KMS-11 (cell line): ENCODE measurements around the gene PGLYRP3.

Experiments used
- H2AFZ ChIP-seq: fragments of 200-600 bp; sonication (generic); 2 replicates; pipeline ENCODE4 v1.6.1; 2016; ENCODE audit warnings: antibody characterized with exemption, mixed run types, low read depth
- H3K27ac ChIP-seq: fragments of 200-600 bp; sonication (generic); 2 replicates; pipeline ENCODE4 v1.6.1; 2016; ENCODE audit warnings: mild to moderate bottlenecking, mixed run types
- H3K27me3 ChIP-seq: fragments of 200-600 bp; sonication (generic); 2 replicates; pipeline ENCODE4 v1.6.1; 2017; ENCODE audit warnings: mild to moderate bottlenecking, low read depth, mixed run types, moderate library complexity; ENCODE audit not compliant: insufficient read depth
- H3K36me3 ChIP-seq: fragments of 200-600 bp; sonication (generic); 2 replicates; pipeline ENCODE4 v1.6.1; 2017; ENCODE audit warnings: mild to moderate bottlenecking, mixed run types; ENCODE audit not compliant: insufficient read depth
- H3K4me1 ChIP-seq: fragments of 200-600 bp; sonication (generic); 2 replicates; pipeline ENCODE4 v1.6.1; 2016; ENCODE audit warnings: mild to moderate bottlenecking, low read depth, mixed run types; ENCODE audit not compliant: poor library complexity, severe bottlenecking
- H3K4me2 ChIP-seq: fragments of 200-600 bp; sonication (generic); 2 replicates; pipeline ENCODE4 v1.7.0; 2016; ENCODE audit warnings: mild to moderate bottlenecking, mixed run types
- H3K4me3 ChIP-seq: fragments of 200-600 bp; sonication (generic); IDR thresholded peaks from 2 replicates; pipeline ENCODE4 v1.6.1; 2017; ENCODE audit warnings: low read depth, low read length, mixed read lengths; ENCODE audit not compliant: insufficient read depth
- H3K79me2 ChIP-seq: fragments of 200-600 bp; sonication (generic); 2 replicates; pipeline ENCODE4 v1.6.1; 2016; ENCODE audit warnings: low read depth, mixed run types; ENCODE audit not compliant: insufficient read depth
- H3K9ac ChIP-seq: fragments of 200-600 bp; sonication (generic); 2 replicates; pipeline ENCODE4 v1.6.1; 2016; ENCODE audit warnings: mild to moderate bottlenecking, mixed run types
- H4K20me1 ChIP-seq: fragments of 200-600 bp; sonication (generic); 2 replicates; pipeline ENCODE4 v1.6.1; 2016; ENCODE audit warnings: mild to moderate bottlenecking, mixed run types; ENCODE audit not compliant: insufficient read depth
- TF ChIP-seq, protein P1 (sequence below): fragments of 200-600 bp; sonication (generic); conservative IDR thresholded peaks from 2 replicates; pipeline ENCODE4 v1.6.1; 2017; ENCODE audit warnings: low read depth, mild to moderate bottlenecking, antibody characterized with exemption, low read length, moderate library complexity, mixed read lengths

PGLYRP3 gene

DNA sequence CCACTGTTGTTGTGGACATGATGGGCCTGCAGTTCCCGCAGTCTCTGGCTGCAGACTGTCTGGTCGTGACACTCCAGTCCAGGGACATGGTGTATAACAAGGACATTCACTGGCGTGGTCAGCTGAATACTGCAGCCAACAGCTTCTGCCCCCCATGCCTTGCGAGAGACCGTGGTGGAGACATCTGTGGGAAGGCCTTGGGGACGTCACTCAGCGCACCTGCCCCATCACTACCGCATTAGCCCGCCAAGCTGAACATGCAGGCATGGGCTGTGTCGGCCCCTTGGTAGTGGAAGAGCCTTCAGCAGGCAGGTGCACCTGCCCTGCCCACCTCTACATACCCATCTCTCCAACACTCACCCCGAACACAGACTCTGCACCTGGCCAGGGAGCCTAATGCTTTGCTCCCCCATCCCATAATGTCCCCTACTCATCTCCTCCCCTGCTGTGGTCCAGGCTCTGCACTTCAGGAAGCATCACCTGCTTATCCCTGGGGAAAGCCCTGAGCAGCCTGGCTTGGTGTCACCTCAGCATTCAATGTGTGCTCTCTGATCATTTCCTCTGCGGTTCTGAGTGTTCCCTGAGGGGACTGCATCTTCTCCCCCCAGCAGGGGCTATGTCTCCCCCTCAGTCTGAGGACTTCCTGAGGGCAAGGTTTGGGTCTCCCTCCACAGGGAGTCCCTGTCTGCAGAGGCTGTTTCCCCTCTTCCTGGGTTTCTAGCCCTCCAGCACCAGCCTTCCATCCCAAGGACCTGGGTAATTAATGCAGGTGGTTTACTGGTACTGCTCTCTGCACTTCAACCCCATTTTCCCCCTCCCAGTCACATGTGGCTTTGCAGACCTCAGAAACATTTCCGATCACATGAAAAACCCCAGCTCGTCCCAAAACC, 32.7 kb upstream of the PGLYRP3 start:
- H3K4me1 ChIP-seq: peaks cover 65% of the 10 kb centered on the region
- TF ChIP-seq, protein P1, sequence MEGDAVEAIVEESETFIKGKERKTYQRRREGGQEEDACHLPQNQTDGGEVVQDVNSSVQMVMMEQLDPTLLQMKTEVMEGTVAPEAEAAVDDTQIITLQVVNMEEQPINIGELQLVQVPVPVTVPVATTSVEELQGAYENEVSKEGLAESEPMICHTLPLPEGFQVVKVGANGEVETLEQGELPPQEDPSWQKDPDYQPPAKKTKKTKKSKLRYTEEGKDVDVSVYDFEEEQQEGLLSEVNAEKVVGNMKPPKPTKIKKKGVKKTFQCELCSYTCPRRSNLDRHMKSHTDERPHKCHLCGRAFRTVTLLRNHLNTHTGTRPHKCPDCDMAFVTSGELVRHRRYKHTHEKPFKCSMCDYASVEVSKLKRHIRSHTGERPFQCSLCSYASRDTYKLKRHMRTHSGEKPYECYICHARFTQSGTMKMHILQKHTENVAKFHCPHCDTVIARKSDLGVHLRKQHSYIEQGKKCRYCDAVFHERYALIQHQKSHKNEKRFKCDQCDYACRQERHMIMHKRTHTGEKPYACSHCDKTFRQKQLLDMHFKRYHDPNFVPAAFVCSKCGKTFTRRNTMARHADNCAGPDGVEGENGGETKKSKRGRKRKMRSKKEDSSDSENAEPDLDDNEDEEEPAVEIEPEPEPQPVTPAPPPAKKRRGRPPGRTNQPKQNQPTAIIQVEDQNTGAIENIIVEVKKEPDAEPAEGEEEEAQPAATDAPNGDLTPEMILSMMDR: no peak
- H4K20me1 ChIP-seq: no peaks in the 10 kb centered on the region
- H3K36me3 ChIP-seq: no peaks in the 10 kb centered on the region
- H3K79me2 ChIP-seq: 0 out of 2 replicates have a peak, but pooled peaks cover 8% of the 10 kb centered on the region
- peak overlapping the region; percentile 72 for H3K4me2 ChIP-seq
- H2AFZ ChIP-seq: peak overlapping the region; percentile 61
- H3K27ac ChIP-seq: peak overlapping the region; percentile 89
- no peak overlapping the region for H3K4me3 ChIP-seq
- H3K9ac ChIP-seq: peak overlapping the region; percentile 65
- H3K27me3 ChIP-seq: no peaks in the 10 kb centered on the region

DNA sequence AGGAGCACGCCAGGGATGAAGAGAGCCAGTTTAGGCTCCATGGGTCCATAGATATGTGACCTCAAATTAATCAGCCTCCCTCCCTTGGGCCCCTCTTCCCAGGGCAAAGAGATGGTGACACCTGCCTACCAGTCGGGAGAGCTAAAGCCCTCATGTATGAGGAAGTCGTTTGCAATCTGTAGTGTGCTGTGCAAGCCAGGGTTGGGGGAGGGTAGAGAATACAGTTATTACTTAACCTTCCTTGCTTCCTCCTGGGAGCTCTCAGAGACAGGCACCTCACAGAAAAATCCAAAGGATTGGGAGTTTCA, 31.9 kb upstream of the PGLYRP3 start:
- Histone ChIP-seq H3K4me2 (peak overlapping the region; percentile 72), H3K9ac (peak overlapping the region; percentile 65), H4K20me1 (no peaks in the 10 kb centered on the region), H3K27me3 (no peaks in the 10 kb centered on the region), H3K4me3 (no peak overlapping the region), H3K27ac (peak overlapping the region; percentile 89), H3K4me1 (peaks cover 65% of the 10 kb centered on the region), H3K36me3 (no peaks in the 10 kb centered on the region), H2AFZ (peak overlapping the region; percentile 61), H3K79me2 (0 out of 2 replicates have a peak, but pooled peaks cover 8% of the 10 kb centered on the region)
- TF ChIP-seq, protein P1: no peak

DNA sequence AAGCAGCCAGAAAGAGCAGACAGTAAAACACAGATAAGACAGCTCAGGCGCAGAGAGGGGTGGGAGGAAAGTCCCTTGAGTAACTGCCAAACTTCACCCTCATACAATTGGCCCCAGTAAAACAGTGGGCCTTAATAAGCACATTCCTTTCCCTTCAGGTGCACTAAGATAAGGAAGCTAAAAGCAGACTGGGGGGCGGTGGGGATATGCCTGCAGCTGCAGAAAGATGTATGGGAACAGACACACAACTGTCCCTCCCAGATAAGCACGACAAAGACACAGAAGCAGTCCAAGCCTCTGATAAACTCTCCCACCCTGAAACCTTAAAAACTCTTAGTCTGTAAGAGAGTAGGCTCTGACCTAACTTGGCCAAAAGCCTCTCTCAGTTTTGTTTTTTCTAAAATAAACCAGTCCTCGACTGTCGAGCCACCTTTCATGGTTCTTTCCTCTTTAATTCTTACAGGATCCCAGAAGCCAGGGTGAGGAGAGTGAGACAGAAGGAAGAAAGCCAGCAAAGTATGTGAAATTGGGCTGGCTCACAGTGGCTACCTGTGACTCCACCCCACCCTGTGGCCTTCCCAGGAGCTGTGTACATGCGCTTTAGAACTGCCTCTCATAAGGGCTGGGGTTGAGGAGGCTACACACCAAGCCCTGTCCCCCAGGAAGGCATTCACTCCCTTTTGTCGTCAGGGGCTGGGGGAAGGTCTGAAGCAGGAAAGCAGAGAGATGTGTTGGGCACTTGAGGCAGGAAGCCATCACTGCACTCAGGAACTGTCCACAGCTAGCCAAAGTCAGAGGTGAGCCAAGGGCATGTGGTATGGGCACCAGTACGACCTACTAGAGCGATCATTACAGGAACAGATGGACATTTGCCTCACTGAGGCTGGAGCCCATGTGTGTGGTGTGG, 31.3 kb upstream of the PGLYRP3 start:
- Histone ChIP-seq H4K20me1 (no peaks in the 10 kb centered on the region), H2AFZ (peak overlapping the region; percentile 61), H3K27ac (peak overlapping the region; percentile 89), H3K9ac (peak overlapping the region; percentile 65), H3K4me1 (peaks cover 65% of the 10 kb centered on the region), H3K36me3 (no peaks in the 10 kb centered on the region), H3K4me3 (peak overlapping the region; percentile 70), H3K79me2 (0 out of 2 replicates have a peak, but pooled peaks cover 8% of the 10 kb centered on the region), H3K27me3 (no peaks in the 10 kb centered on the region), H3K4me2 (peak overlapping the region; percentile 72)
- TF ChIP-seq, protein P1: 0 out of 2 replicates have a peak, but pooled peaks have one; percentile 10

DNA sequence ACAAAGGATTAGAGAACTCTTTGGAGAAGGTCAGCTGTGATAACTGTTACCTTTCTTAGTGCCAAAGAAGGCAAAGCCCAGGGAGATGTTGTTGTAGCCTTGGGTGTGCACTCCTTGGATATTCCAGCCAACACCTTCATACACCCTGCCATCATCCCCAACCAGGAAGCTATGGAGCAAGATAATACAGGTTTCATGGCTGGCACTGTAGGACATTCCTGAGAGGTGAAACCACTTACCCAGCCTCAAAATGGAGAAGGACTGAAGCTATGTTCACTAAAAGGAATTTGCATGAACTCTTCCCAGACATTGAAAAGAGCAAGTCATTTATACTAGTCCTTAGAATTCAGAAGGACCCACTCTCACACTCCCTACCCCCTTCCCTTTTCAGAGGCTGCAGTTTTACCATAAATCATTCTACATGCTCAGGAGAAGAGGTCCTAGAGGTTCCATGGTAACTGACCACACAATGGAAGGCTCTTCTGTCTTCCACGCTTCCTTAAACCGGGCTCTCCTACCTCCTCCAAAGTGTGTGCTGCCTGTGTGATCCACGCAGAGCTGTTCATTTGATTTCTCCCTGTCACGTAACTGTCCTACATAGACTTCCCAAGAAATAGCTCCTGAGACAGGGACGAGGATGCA, 30.4 kb upstream of the PGLYRP3 start:
- no peaks in the 10 kb centered on the region for H4K20me1 ChIP-seq
- TF ChIP-seq, protein P1: no peak
- H3K4me1 ChIP-seq: peaks cover 65% of the 10 kb centered on the region
- no peak overlapping the region for H3K4me3 ChIP-seq
- peak overlapping the region; percentile 72 for H3K4me2 ChIP-seq
- H3K79me2 ChIP-seq: 0 out of 2 replicates have a peak, but pooled peaks cover 8% of the 10 kb centered on the region
- H3K27ac ChIP-seq: peak overlapping the region; percentile 89
- H2AFZ ChIP-seq: peak overlapping the region; percentile 61
- H3K36me3 ChIP-seq: no peaks in the 10 kb centered on the region
- peak overlapping the region; percentile 65 for H3K9ac ChIP-seq
- no peaks in the 10 kb centered on the region for H3K27me3 ChIP-seq
